Sigmoid colon (tissue), 4 donors: ENCODE results near the gene DEFB113.

ENCODE experiments used
- CTCF ChIP-seq, 4 experiments: fragments of 450-650 bp in 3 of 4; fragments of 200-600 bp in 1 of 4; IDR thresholded peaks; one replicate each; pipeline ENCODE4 v1.5.1; 2016 to 2019; ENCODE audit warnings: antibody characterized with exemption in 4 of 4, mild to moderate bottlenecking in 3 of 4, moderate library complexity in 2 of 4
- EP300 ChIP-seq, 4 donors: sonication (generic); formaldehyde crosslinking; IDR thresholded peaks; one replicate each; pipeline ENCODE4 v1.6.1; 2017; ENCODE audit warnings: antibody characterized with exemption in 4 of 4
- POLR2A ChIP-seq, 2 donors: fragments of 450-650 bp; IDR thresholded peaks; one replicate each; pipeline ENCODE4 v1.6.1; 2016; ENCODE audit warnings: antibody characterized with exemption in 2 of 2, mild to moderate bottlenecking in 2 of 2, moderate library complexity in 2 of 2
- POLR2AphosphoS5 ChIP-seq, 4 donors: sonication (generic); formaldehyde crosslinking; IDR thresholded peaks; one replicate each; pipeline ENCODE4 v1.6.1; 2017; ENCODE audit warnings: antibody characterized with exemption in 4 of 4

DNA sequence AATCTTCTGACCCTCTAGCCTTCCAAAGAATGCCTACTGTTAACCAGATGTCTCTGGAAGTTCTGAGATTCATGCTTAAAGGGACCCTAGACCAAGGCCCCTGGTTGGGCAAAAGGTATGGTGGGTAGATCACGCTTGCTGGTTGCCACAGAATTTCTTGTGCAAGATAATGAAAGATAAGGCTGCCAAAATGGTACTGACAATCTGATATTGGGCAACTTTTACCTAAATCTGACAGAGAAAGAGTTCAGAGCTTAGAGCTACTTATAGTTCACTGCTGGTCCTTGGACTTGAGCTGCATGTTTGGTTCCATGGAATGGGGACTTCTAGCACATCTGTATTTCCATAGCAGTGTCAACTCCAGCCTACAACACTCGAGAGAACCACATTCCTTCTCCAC is 17.5 kb downstream of the DEFB113 start:
- TF ChIP-seq POLR2AphosphoS5 (IDR thresholded peaks at IDR 0.05): no peak
- no peak for TF ChIP-seq CTCF (IDR thresholded peaks at IDR 0.05)
- TF ChIP-seq POLR2A (IDR thresholded peaks at IDR 0.05): no peak
- TF ChIP-seq EP300 (IDR thresholded peaks at IDR 0.05): no peak
